A549 (cell line): Measurements from ENCODE around the gene DIAPH1. TPM values are rescaled to one million over a fixed set of nuclear protein-coding genes. Genes with fewer than 3 reads are reported as not detected.

Source experiments
- ATAC-seq, 2 experiments: fragments of 200-7000 bp in 1 of 2; fragments of >200 bp in 1 of 2; cut with Nextera tagmentation in 1 of 2; cut with Tn5 transposase in 1 of 2; 3 replicates each; pipeline versions ENCODE4 v1.8.0 to v1.9.1; 2018 to 2020; ENCODE audit warnings: mild to moderate bottlenecking in 1 of 2, moderate library complexity in 1 of 2
- CTCF ChIA-PET: fragments of 300-600 bp; sonication (Branson Sonifier 250); formaldehyde crosslinking; extraction: SDS; loops from one replicate; lab custom pipeline; 2021; ENCODE audit warnings: antibody characterized with exemption, inconsistent platforms; lab: Yijun Ruan, JAX
- POLR2A ChIA-PET: fragments of 350-600 bp; formaldehyde crosslinking; extraction: SDS; loops from one replicate; lab custom pipeline; 2021; ENCODE audit warnings: antibody characterized with exemption, inconsistent platforms; lab: Yijun Ruan, JAX
- DNase-seq, 2 experiments: peaks; one replicate each; pipeline versions ENCODE4 v3.0.0 to v3.0.0-alpha.2; 2011 to 2016; ENCODE audit warnings: low read depth in 1 of 2, low spot score in 1 of 2
- FAIRE-seq: peaks from 2 replicates; lab custom pipeline; 2011; peaks lifted over from hg19 to GRCh38; lab: Jason Lieb, UNC
- H3K27ac ChIP-seq, 2 experiments: fragments of >200 bp; sonication (Bioruptor Twin); formaldehyde crosslinking; 3 replicates each; pipeline ENCODE4 v1.5.1; 2016 to 2017
- H3K4me1 ChIP-seq: fragments of >200 bp; sonication (Bioruptor Twin); formaldehyde crosslinking; 3 replicates; pipeline ENCODE4 v1.6.1; 2016
- H3K4me2 ChIP-seq: fragments of >200 bp; sonication (Bioruptor Twin); formaldehyde crosslinking; 3 replicates; pipeline ENCODE4 v1.6.1; 2016
- H3K4me3 ChIP-seq: fragments of >200 bp; sonication (Bioruptor Twin); formaldehyde crosslinking; 3 replicates; pipeline ENCODE4 v1.5.1; 2016
- H3K9me3 ChIP-seq: fragments of >200 bp; sonication (Bioruptor Twin); formaldehyde crosslinking; 3 replicates; pipeline ENCODE4 v1.6.1; 2016
- CBX8 ChIP-seq: fragments of 200-600 bp; sonication (generic); IDR thresholded peaks from 2 replicates; pipeline ENCODE4 v1.6.1; 2016
- ESRRA ChIP-seq: fragments of 150-350 bp; IDR thresholded peaks from 2 replicates; pipeline ENCODE4 v1.6.1; 2014; ENCODE audit warnings: mild to moderate bottlenecking, low read length, borderline replicate concordance
- FOSB ChIP-seq: fragments of 250-450 bp; sonication (Bioruptor Pico); IDR thresholded peaks from 2 replicates; pipeline ENCODE4 v1.5.0; 2020; ENCODE audit warnings: mild to moderate bottlenecking, moderate library complexity
- FOSL2 ChIP-seq, 2 experiments: fragments of 450-650 bp in 1 of 2; fragments of >200 bp in 1 of 2; sonication (Bioruptor Twin) in 1 of 2; formaldehyde crosslinking; IDR thresholded peaks; 2 replicates each; pipeline versions ENCODE4 v1.5.0 to v1.6.1; 2016 to 2020; ENCODE audit warnings: mild to moderate bottlenecking in 1 of 2, moderate library complexity in 1 of 2
- HES2 ChIP-seq: fragments of >200 bp; sonication (Bioruptor Twin); formaldehyde crosslinking; IDR thresholded peaks from 2 replicates; pipeline ENCODE4 v1.6.1; 2016
- MAFK ChIP-seq: fragments of 450-650 bp; IDR thresholded peaks from 2 replicates; pipeline ENCODE4 v1.6.1; 2014; ENCODE audit not compliant: partially characterized antibody
- NFE2L2 ChIP-seq: fragments of 150-350 bp; conservative IDR thresholded peaks from 2 replicates; pipeline ENCODE4 v1.6.1; 2014; ENCODE audit warnings: low read length
- RARB ChIP-seq: fragments of 250-450 bp; sonication (Bioruptor Pico); IDR thresholded peaks from 2 replicates; pipeline ENCODE4 v1.8.0; 2021; ENCODE audit warnings: mild to moderate bottlenecking, moderate library complexity
- REST ChIP-seq: fragments of 200-600 bp; sonication (generic); IDR thresholded peaks from 2 replicates; pipeline ENCODE4 v1.6.1; 2016; ENCODE audit warnings: antibody characterized with exemption, mild to moderate bottlenecking, moderate library complexity
- RNF2 ChIP-seq: fragments of 200-600 bp; sonication (generic); IDR thresholded peaks from 2 replicates; pipeline ENCODE4 v1.6.1; 2016; ENCODE audit warnings: low read depth, mild to moderate bottlenecking, antibody characterized with exemption, moderate library complexity, borderline replicate concordance
- SMC3 ChIP-seq: fragments of >200 bp; sonication (Bioruptor Twin); formaldehyde crosslinking; IDR thresholded peaks from 3 replicates; pipeline ENCODE4 v1.6.1; 2018; ENCODE audit warnings: inconsistent platforms
- WGBS: methylation state at CpG from one replicate; pipeline ENCODE4 v1.1.6; 2017; ENCODE audit errors: missing lambda C conversion rate; 5-methylcytosine and 5-hydroxymethylcytosine counted together
- polyA plus RNA-seq, 4 experiments: library from polyadenylated mRNA; depleted of rRNA in 3 of 4; stranded (reverse); fragments of >200 nt; fragmentation: RNase III in 1 of 4; extraction: RNeasy Plus Mini Kit Qiagen cat#74134 plus additional on column Dnase treatment in 1 of 4; gene quantifications; 2 replicates in 3 of 4; 3 replicates in 1 of 4; pipeline ENCODE4 v1.2.3, GENCODE V29; 2011 to 2017
- TF ChIP-seq, protein P1 (sequence below): fragments of 450-650 bp; IDR thresholded peaks from 2 replicates; pipeline ENCODE4 v1.6.1; 2014; ENCODE audit warnings: antibody characterized with exemption
- TF ChIP-seq, protein P2 (sequence below): IDR thresholded peaks from 2 replicates; pipeline ENCODE4 v1.6.1; 2012; ENCODE audit warnings: low read depth, borderline replicate concordance
- TF ChIP-seq, protein P3 (sequence below): fragments of 250-450 bp; sonication (Bioruptor Pico); IDR thresholded peaks from 2 replicates; pipeline ENCODE4 v1.5.0; 2020; ENCODE audit warnings: low read depth, mild to moderate bottlenecking, moderate library complexity
- TF ChIP-seq, protein P4 (sequence below): IDR thresholded peaks from 2 replicates; pipeline ENCODE4 v1.6.1; 2012

DIAPH1 gene
- polyA plus RNA-seq, 2 of the 4 experiments (the other 2 are of a cell fraction), result 53.4 to 59.8 TPM

- no peak for TF ChIP-seq FOSB (CRISPR knock-in tag)
- TF ChIP-seq, all 56 proteins: peak for 0
Measured at GRCh38 chr5:141598391-141599345, 20.1 kb downstream of the DIAPH1 start (continued).

DNA sequence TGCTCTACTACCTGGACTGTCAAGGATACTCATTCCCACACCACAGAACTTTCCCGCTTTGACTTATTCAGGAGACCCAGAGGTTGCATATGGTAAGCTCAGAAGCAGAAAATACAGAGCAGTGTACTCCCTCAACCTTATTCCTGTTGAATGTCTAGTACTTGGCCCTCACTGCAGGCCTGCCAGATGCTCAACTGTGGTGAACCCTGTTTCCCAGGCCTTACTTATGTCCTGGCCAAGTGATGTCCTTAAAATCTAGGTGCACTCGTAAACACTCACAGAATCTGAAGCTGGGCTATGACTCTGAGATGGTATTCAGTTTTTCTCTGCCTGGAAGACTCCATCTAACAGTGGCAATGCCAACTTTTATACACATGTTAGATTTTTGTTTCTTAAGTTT, 21.0 kb downstream of the DIAPH1 start:
- H3K4me1 ChIP-seq, result peaks cover 11% of the 10 kb centered on the region
- FAIRE-seq, result no peak
- H3K27ac ChIP-seq, result 0 out of 6 replicates have a peak overlapping the region, but pooled peaks of 1 of the 2 experiments have one; percentile 4
- DNase-seq, result no peak
- no peak overlapping the region for H3K4me3 ChIP-seq
- H3K4me2 ChIP-seq, result no peak overlapping the region
- ATAC-seq, result no peak; a peak in 1 of 6 replicates
- H3K9me3 ChIP-seq, result no peaks in the 10 kb centered on the region
- POLR2A ChIA-PET, result no interaction called here
- CTCF ChIA-PET, result interaction anchor here (1.0 to 9.1 kb wide), 6 partner anchors 8 to 281 kb away, joined by 3 to 85 read pairs (median 3); partner anchors contain the start of gene DIAPH1
- TF ChIP-seq, protein P1, sequence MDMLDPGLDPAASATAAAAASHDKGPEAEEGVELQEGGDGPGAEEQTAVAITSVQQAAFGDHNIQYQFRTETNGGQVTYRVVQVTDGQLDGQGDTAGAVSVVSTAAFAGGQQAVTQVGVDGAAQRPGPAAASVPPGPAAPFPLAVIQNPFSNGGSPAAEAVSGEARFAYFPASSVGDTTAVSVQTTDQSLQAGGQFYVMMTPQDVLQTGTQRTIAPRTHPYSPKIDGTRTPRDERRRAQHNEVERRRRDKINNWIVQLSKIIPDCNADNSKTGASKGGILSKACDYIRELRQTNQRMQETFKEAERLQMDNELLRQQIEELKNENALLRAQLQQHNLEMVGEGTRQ, result no peak
- TF ChIP-seq, protein P2, sequence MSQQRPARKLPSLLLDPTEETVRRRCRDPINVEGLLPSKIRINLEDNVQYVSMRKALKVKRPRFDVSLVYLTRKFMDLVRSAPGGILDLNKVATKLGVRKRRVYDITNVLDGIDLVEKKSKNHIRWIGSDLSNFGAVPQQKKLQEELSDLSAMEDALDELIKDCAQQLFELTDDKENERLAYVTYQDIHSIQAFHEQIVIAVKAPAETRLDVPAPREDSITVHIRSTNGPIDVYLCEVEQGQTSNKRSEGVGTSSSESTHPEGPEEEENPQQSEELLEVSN, result no peak
- WGBS, result 93% methylated on average over 2 of the region's 2 CpGs

GRCh38 chr5:141597394-141597793, 21.4 kb downstream of the DIAPH1 start:
- Histone ChIP-seq H3K9me3 (no peaks in the 10 kb centered on the region), H3K4me3 (no peak overlapping the region), H3K27ac (0 out of 6 replicates have a peak overlapping the region, but pooled peaks of 1 of the 2 experiments have one; percentile 4), H3K4me1 (peaks cover 11% of the 10 kb centered on the region)
- POLR2A ChIA-PET, result no interaction called here
- ATAC-seq (no peak), FAIRE-seq (no peak), DNase-seq (no peak)
- WGBS, result 79% methylated on average over 2 of the region's 2 CpGs
- TF ChIP-seq RNF2 (no peak), RARB (no peak), REST (no peak), ESRRA (no peak), HES2 (no peak), CBX8 (no peak), SMC3 (no peak), NFE2L2 (no peak), MAFK (no peak), FOSL2 (IDR thresholded peaks at IDR 0.05) (no peak), FOSL2 (CRISPR knock-in tag; IDR thresholded peaks at IDR 0.05) (no peak)
- TF ChIP-seq, protein P3, sequence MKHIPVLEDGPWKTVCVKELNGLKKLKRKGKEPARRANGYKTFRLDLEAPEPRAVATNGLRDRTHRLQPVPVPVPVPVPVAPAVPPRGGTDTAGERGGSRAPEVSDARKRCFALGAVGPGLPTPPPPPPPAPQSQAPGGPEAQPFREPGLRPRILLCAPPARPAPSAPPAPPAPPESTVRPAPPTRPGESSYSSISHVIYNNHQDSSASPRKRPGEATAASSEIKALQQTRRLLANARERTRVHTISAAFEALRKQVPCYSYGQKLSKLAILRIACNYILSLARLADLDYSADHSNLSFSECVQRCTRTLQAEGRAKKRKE (CRISPR knock-in tag), result no peak
- TF ChIP-seq, protein P4, sequence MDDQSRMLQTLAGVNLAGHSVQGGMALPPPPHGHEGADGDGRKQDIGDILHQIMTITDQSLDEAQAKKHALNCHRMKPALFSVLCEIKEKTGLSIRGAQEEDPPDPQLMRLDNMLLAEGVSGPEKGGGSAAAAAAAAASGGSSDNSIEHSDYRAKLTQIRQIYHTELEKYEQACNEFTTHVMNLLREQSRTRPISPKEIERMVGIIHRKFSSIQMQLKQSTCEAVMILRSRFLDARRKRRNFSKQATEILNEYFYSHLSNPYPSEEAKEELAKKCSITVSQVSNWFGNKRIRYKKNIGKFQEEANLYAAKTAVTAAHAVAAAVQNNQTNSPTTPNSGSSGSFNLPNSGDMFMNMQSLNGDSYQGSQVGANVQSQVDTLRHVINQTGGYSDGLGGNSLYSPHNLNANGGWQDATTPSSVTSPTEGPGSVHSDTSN, result no peak
- TF ChIP-seq, all 56 proteins: peak for 0
- no peak overlapping the region for H3K4me2 ChIP-seq
- CTCF ChIA-PET, result interaction anchor here (1.0 to 9.1 kb wide), 4 partner anchors 22 to 282 kb away, joined by 3 to 85 read pairs (median 3); partner anchors contain the start of gene DIAPH1
